Ovary (tissue), 3 donors: Measurements from ENCODE around the gene BATF.

Source experiments
- POLR2A ChIP-seq: fragments of 450-650 bp; IDR thresholded peaks from one replicate; pipeline ENCODE4 v1.6.1; 2017; ENCODE audit warnings: antibody characterized with exemption, mild to moderate bottlenecking, moderate library complexity
- TF ChIP-seq, protein P1 (sequence below), 3 donors: fragments of 450-650 bp in 2 of 3; fragments of 200-600 bp in 1 of 3; IDR thresholded peaks; one replicate each; pipeline versions ENCODE4 v1.5.1 to v1.8.0; 2016 to 2022; ENCODE audit warnings: antibody characterized with exemption in 3 of 3, mild to moderate bottlenecking in 1 of 3
- donor health status: DM: no; HTN: no; CAD: no.

DNA sequence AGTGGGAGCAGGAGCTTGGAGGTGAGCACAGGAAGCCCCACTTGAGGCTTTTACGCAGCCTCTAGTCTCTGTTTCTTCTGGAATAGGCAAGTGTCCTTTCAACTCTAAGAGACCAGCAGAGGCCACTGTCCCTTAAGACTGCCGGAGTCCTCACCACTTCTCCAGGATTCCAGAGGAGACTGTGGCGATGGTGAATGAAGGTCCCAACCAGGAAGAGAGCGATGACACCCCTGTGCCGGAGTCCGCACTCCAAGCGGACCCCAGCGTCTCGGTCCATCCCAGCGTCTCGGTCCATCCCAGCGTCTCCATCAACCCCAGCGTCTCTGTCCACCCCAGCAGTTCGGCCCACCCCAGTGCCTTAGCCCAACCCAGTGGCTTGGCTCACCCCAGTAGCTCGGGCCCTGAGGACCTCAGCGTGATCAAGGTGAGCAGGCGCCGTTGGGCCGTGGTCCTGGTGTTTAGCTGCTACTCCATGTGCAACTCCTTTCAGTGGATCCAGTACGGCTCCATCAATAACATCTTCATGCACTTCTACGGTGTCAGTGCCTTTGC lies 56.6 kb downstream of the BATF start:
- TF ChIP-seq POLR2A, result no peak
- TF ChIP-seq, protein P1, sequence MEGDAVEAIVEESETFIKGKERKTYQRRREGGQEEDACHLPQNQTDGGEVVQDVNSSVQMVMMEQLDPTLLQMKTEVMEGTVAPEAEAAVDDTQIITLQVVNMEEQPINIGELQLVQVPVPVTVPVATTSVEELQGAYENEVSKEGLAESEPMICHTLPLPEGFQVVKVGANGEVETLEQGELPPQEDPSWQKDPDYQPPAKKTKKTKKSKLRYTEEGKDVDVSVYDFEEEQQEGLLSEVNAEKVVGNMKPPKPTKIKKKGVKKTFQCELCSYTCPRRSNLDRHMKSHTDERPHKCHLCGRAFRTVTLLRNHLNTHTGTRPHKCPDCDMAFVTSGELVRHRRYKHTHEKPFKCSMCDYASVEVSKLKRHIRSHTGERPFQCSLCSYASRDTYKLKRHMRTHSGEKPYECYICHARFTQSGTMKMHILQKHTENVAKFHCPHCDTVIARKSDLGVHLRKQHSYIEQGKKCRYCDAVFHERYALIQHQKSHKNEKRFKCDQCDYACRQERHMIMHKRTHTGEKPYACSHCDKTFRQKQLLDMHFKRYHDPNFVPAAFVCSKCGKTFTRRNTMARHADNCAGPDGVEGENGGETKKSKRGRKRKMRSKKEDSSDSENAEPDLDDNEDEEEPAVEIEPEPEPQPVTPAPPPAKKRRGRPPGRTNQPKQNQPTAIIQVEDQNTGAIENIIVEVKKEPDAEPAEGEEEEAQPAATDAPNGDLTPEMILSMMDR (IDR thresholded peaks at IDR 0.05), result peak in 1 of 3 donors; percentile 18
